H1 (cell line): ENCODE results near the gene NXPH2.

Experiments
- EZH2 ChIP-seq: fragments of 200-600 bp; sonication (generic); IDR thresholded peaks from 2 replicates; pipeline ENCODE4 v1.7.1; 2012; ENCODE audit warnings: low read depth, mild to moderate bottlenecking, moderate library complexity, low read length, inconsistent platforms; ENCODE audit not compliant: severe bottlenecking
- GABPA ChIP-seq: IDR thresholded peaks from 2 replicates; pipeline ENCODE4 v1.6.1; 2011; ENCODE audit warnings: mild to moderate bottlenecking, low read length, moderate library complexity, borderline replicate concordance; ENCODE audit not compliant: insufficient read depth
- HDAC2 ChIP-seq, 2 experiments: fragments of 300-600 bp in 1 of 2; sonication (generic) in 1 of 2; IDR thresholded peaks; 2 replicates each; pipeline ENCODE4 v1.6.1; 2011 to 2012; ENCODE audit warnings: low read depth in 2 of 2, low read length in 2 of 2, mild to moderate bottlenecking in 2 of 2, moderate library complexity in 2 of 2, borderline replicate concordance in 1 of 2, inconsistent platforms in 1 of 2
- MAFK ChIP-seq: IDR thresholded peaks from 2 replicates; pipeline ENCODE4 v1.6.1; 2012; ENCODE audit warnings: low read depth, mild to moderate bottlenecking, improper control_type of control experiment, low read length
- NANOG ChIP-seq: IDR thresholded peaks from 2 replicates; pipeline ENCODE4 v1.6.1; 2011; ENCODE audit warnings: low read length, low read depth, mild to moderate bottlenecking, inconsistent platforms; ENCODE audit not compliant: insufficient read depth, poor library complexity, severe bottlenecking
- NRF1 ChIP-seq: IDR thresholded peaks from 2 replicates; pipeline ENCODE4 v1.6.1; 2011; ENCODE audit warnings: mild to moderate bottlenecking, low read depth, low read length, improper control_type of control experiment
- POLR2A ChIP-seq, 2 experiments: IDR thresholded peaks; 1 replicate in 1 of 2; 2 replicates in 1 of 2; pipeline ENCODE4 v1.6.1; 2011; ENCODE audit warnings: low read depth in 2 of 2, low read length in 2 of 2, mild to moderate bottlenecking in 2 of 2; ENCODE audit errors: control extremely low read depth in 1 of 2
- RFX5 ChIP-seq: IDR thresholded peaks from 2 replicates; pipeline ENCODE4 v1.6.1; 2011; ENCODE audit warnings: low read depth, low read length, improper control_type of control experiment, borderline replicate concordance
- SIN3A ChIP-seq, 2 experiments: IDR thresholded peaks in 1 of 2; conservative IDR thresholded peaks in 1 of 2; 2 replicates each; pipeline ENCODE4 v1.6.1; 2011 to 2012; ENCODE audit warnings: low read length in 2 of 2, improper control_type of control experiment in 1 of 2, low read depth in 1 of 2, mild to moderate bottlenecking in 1 of 2
- TAF1 ChIP-seq: IDR thresholded peaks from 2 replicates; pipeline ENCODE4 v1.6.1; 2011; ENCODE audit warnings: mild to moderate bottlenecking, low read depth, low read length
- TF ChIP-seq, protein P1 (sequence below), 3 experiments: IDR thresholded peaks; 1 replicate in 2 of 3; 2 replicates in 1 of 3; pipeline versions ENCODE4 v1.5.1 to v1.6.1; 2011; ENCODE audit warnings: low read length in 3 of 3, mild to moderate bottlenecking in 3 of 3, inconsistent platforms in 2 of 3, low read depth in 1 of 3, moderate library complexity in 1 of 3; ENCODE audit not compliant: insufficient read depth in 1 of 3; ENCODE audit errors: control extremely low read depth in 1 of 3
- TF ChIP-seq, protein P2 (sequence below): IDR thresholded peaks from 2 replicates; pipeline ENCODE4 v1.6.1; 2011; ENCODE audit warnings: low read depth, mild to moderate bottlenecking, low read length; ENCODE audit not compliant: insufficient read depth

GRCh38 chr2:138780908-138781307 is 718 bp upstream of the NXPH2 start:
- TF ChIP-seq HDAC2 (IDR thresholded peaks at IDR 0.05; ENCODE audit: borderline replicate concordance in 1 of 2, low read depth in 2 of 2, low read length in 2 of 2) (no peak), EZH2 (no peak), MAFK (no peak), GABPA (no peak), NRF1 (no peak), TAF1 (no peak; the same call in 1 of the 2 replicates), POLR2A (IDR thresholded peaks at IDR 0.05; ENCODE audit: control extremely low read depth in 1 of 2, low read depth in 2 of 2, low read length in 2 of 2) (no peak), NANOG (no peak), RFX5 (no peak), SIN3A (conservative IDR thresholded peaks at IDR 0.05 in 1 of 2, IDR thresholded peaks at IDR 0.05 in 1 of 2; ENCODE audit: low read depth in 1 of 2, low read length in 2 of 2) (no peak)
- TF ChIP-seq, protein P1, sequence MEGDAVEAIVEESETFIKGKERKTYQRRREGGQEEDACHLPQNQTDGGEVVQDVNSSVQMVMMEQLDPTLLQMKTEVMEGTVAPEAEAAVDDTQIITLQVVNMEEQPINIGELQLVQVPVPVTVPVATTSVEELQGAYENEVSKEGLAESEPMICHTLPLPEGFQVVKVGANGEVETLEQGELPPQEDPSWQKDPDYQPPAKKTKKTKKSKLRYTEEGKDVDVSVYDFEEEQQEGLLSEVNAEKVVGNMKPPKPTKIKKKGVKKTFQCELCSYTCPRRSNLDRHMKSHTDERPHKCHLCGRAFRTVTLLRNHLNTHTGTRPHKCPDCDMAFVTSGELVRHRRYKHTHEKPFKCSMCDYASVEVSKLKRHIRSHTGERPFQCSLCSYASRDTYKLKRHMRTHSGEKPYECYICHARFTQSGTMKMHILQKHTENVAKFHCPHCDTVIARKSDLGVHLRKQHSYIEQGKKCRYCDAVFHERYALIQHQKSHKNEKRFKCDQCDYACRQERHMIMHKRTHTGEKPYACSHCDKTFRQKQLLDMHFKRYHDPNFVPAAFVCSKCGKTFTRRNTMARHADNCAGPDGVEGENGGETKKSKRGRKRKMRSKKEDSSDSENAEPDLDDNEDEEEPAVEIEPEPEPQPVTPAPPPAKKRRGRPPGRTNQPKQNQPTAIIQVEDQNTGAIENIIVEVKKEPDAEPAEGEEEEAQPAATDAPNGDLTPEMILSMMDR (IDR thresholded peaks at IDR 0.05; ENCODE audit: control extremely low read depth in 1 of 3, insufficient read depth in 1 of 3, low read depth in 1 of 3, low read length in 3 of 3) = no peak
- TF ChIP-seq, protein P2, sequence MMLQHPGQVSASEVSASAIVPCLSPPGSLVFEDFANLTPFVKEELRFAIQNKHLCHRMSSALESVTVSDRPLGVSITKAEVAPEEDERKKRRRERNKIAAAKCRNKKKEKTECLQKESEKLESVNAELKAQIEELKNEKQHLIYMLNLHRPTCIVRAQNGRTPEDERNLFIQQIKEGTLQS = no peak
